Neutrophil (primary cell): ENCODE measurements around the gene EXOC6.

Experiments used
- H3K27ac ChIP-seq: fragments of 200-600 bp; sonication (generic); 2 replicates; pipeline ENCODE4 v1.5.1; 2016; ENCODE audit warnings: mild to moderate bottlenecking, moderate library complexity
- H3K27me3 ChIP-seq: fragments of 200-600 bp; sonication (generic); 2 replicates; pipeline ENCODE4 v1.6.0; 2016; ENCODE audit warnings: mild to moderate bottlenecking
- H3K36me3 ChIP-seq: fragments of 200-600 bp; sonication (generic); 2 replicates; pipeline ENCODE4 v1.5.1; 2017
- H3K4me1 ChIP-seq, 2 experiments: fragments of 200-600 bp in 1 of 2; sonication (generic) in 1 of 2; 1 replicate in 1 of 2; 2 replicates in 1 of 2; pipeline versions ENCODE4 v1.5.1 to v1.6.1; 2013 to 2016; ENCODE audit warnings: low read depth in 1 of 2, low read length in 1 of 2, mild to moderate bottlenecking in 1 of 2, moderate library complexity in 1 of 2; ENCODE audit not compliant: control insufficient read depth in 1 of 2, insufficient read depth in 1 of 2
- H3K4me3 ChIP-seq, 2 experiments: fragments of 200-600 bp in 1 of 2; sonication (generic) in 1 of 2; 1 replicate in 1 of 2; 2 replicates in 1 of 2; pipeline ENCODE4 v1.5.1; 2013 to 2016; ENCODE audit warnings: low read depth in 1 of 2, low read length in 1 of 2, mild to moderate bottlenecking in 1 of 2, moderate library complexity in 1 of 2
- H3K9me3 ChIP-seq: fragments of 200-600 bp; sonication (generic); 2 replicates; pipeline ENCODE4 v1.5.1; 2016
- CTCF ChIP-seq: fragments of 200-600 bp; sonication (generic); IDR thresholded peaks from 2 replicates; pipeline ENCODE4 v1.5.1; 2016; ENCODE audit warnings: antibody characterized with exemption

Gene EXOC6

GRCh38 chr10:92867235-92867634 is 18.9 kb downstream of the EXOC6 start:
- Histone ChIP-seq H3K27ac (no peak overlapping the region), H3K4me3 (no peak overlapping the region), H3K9me3 (no peaks in the 10 kb centered on the region), H3K4me1 (peaks cover 32 to 34% of the 10 kb centered on the region in 2 experiments), H3K36me3 (no peaks in the 10 kb centered on the region), H3K27me3 (no peaks in the 10 kb centered on the region)
- no peak for TF ChIP-seq CTCF

DNA sequence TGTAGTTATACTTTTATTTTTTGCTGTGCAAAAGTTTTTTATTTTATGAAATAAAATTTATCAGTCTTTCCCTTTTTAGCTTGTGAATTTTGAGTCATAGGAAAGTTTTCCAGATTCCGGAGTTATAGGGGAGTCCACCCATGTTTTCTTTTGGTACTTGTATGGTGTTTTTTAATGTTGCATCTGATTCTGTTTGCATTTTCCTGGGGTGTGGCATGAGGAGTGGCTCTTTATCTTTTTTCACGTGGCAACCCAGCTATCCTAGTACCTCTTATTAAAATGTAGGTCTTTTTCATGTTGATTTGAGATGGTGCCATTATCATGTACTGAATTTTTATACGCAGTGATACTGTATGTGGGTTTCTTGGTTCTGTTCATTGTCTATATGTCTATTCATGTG is 19.7 kb downstream of the EXOC6 start:
- H3K27ac ChIP-seq: no peak overlapping the region
- no peaks in the 10 kb centered on the region for H3K9me3 ChIP-seq
- peaks cover 40 to 42% of the 10 kb centered on the region in 2 experiments for H3K4me1 ChIP-seq
- H3K27me3 ChIP-seq: no peaks in the 10 kb centered on the region
- no peak for TF ChIP-seq CTCF
- no peaks in the 10 kb centered on the region for H3K36me3 ChIP-seq
- no peak overlapping the region for H3K4me3 ChIP-seq

- H3K4me3 ChIP-seq: no peak overlapping the region
- H3K27me3 ChIP-seq: no peaks in the 10 kb centered on the region
- no peak for TF ChIP-seq CTCF
- H3K9me3 ChIP-seq: no peaks in the 10 kb centered on the region
- H3K4me1 ChIP-seq: peaks cover 45 to 47% of the 10 kb centered on the region in 2 experiments
- H3K36me3 ChIP-seq: no peaks in the 10 kb centered on the region
- peak overlapping the region; percentile 66 for H3K27ac ChIP-seq
These were observed 20.2 kb downstream of the EXOC6 start for GRCh38 chr10:92868557-92868956.

DNA sequence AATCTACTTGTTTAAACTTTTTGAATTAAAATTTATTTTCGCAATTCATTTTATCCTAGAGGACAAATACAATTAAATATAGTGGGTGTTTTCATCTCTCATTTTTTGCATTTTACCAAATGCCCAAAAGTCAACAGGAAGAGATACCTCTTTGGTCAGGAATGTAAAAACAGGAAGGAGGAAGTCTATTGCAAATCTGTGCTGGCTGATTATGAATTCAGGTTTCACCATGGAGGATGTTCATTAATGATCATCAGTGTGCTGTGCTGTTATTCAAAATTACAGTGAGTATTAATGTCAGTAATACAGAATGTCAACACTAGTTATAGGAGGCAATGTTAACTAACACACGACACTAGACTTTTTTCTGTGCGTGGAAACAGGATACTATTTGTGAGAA is 24.7 kb downstream of the EXOC6 start:
- no peak for TF ChIP-seq CTCF
- Histone ChIP-seq H3K4me1 (peaks cover 60 to 61% of the 10 kb centered on the region in 2 experiments), H3K27ac (peak overlapping the region; percentile 75)

DNA sequence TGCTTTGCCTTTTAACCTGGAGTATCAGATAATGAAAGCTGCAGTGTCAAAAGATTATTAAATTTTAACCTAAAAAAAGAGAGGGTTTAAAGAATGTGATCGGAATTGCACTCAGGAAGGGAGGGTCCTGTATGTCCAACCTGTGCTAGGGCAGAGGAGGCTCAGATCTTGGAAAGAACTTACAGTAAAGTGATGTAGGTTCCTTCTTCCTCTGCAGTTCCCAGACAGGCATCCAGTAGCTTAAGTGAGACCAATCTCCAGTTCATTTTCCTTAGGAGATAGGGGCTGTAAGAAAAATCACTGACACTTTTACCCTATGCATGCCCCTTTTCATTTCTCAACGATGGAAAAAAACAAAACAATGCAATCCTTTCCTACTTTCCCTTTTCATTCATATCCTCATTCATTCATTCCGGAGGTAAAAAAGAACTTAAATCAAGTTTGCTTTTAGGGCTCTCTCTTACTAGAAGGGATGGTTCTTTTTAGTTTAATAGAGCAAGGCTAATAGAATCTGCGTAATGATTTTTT is 28.3 kb downstream of the EXOC6 start:
- no peaks in the 10 kb centered on the region for H3K27me3 ChIP-seq
- no peaks in the 10 kb centered on the region for H3K36me3 ChIP-seq
- peaks cover 45 to 56% of the 10 kb centered on the region in 2 experiments for H3K4me1 ChIP-seq
- no peak overlapping the region for H3K4me3 ChIP-seq
- no peaks in the 10 kb centered on the region for H3K9me3 ChIP-seq
- no peak for TF ChIP-seq CTCF
- H3K27ac ChIP-seq: peak overlapping the region; percentile 13

More for the DNA sequence above, 24.7 kb downstream of the EXOC6 start:
- no peaks in the 10 kb centered on the region for H3K27me3 ChIP-seq
- peak overlapping the region in 1 of 2 experiments; percentile 17 for H3K4me3 ChIP-seq
- no peaks in the 10 kb centered on the region for H3K9me3 ChIP-seq
- H3K36me3 ChIP-seq: no peaks in the 10 kb centered on the region
